ENCODE data around the gene DGKI.

DGKI gene

DNA sequence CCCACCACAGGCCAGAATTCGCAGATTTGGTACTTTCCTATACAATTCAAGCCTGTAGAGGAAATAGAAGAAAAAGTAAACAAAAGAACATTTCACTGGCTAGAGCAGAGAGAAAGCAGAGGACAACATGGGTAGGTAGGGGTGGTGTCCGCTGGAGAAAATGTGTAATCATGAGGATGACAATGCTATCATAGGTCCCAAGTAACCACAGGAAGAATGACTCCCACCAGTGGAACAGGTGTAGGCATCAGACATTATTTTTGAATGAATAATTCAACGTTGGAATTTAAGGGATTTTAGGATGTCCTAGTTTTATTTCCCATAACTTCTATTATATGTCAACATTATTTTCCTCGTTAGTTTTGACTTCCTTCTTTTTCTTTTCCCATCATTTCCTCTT is 248.9 kb downstream of the DGKI start:
- no peak for DNase-seq (ENCODE audit: low read depth, low spot score)

DNA sequence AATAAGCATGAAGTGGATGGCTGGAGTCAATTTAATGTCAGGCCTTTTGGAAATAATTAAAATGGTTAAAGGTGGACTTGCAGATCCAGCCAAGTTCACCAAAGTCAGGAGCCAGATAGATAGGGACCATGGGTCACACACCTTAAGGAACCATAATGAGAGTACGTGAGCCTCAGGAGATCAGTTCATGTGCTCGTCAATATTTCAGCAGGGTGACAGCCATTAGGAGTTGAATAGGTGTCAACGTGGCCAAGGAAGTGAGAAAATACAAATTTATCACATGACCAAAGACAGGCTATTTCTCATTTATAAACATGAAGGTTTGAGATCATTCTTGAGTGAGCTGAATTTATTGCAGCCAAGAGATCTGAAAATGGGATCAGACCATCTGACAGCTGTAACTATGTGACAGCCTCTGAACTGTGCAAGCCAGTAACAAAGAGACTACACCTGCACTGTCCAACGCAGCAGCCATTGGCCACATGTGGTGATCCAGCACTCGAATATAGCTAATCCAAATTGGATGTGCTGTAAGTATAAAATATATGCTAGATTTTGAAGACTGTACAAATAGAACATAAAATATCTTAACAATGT is 253.6 kb downstream of the DGKI start:
- DNase-seq (ENCODE audit: low read depth, low spot score) = no peak

DNA sequence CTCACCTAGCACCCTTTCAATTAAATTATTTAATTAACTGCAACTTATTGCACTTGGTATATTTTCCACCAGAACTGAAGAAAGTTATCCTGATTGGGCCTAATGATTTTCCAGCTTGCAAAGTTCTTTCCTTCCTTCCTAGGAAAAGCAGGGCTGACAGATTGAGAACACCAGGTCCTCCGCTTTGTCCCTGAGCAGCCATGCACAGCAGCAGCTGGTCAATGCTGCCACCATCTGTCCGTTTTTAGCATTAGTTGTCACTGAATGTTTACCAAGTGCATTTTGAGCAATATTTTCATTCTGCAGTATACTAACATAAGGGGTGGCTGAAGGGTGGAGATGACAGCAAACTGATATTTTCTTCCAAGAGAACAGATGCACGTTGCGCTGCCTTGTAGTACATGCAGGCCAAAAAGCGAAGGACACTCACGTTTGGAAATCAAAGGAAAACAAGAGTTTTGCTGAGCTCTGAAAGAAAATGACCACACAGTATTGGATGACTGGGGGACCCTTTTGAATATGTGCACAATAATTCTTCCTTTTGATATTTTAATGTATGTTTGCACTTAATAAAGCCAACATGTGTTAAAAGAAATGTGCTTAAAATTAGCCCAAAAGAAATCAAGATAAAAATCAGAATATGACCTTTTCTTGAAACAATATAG is 254.4 kb downstream of the DGKI start:
- no peak for DNase-seq (ENCODE audit: low read depth, low spot score)

DNA sequence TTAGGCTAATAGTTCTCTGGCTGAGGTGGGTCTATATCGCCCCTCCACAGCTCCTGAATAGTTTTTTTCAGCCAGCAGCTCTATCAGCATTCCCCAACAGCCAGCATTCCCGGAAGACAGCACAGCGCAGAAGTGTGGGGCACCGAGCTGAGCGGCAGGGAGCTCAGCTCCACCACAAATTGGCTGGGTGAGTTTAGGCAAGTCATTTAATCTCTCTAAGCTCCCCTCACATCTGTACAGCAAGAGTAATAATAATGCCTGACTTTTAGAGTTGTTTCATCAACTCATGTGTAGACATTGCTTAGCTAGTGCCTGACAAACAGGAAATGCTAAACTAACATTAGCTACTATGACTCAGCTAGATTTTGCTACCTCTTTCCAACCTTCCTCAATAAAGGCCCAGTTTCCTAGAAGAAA is 255.3 kb downstream of the DGKI start:
- DNase-seq (ENCODE audit: low read depth, low spot score) = no peak

DNA sequence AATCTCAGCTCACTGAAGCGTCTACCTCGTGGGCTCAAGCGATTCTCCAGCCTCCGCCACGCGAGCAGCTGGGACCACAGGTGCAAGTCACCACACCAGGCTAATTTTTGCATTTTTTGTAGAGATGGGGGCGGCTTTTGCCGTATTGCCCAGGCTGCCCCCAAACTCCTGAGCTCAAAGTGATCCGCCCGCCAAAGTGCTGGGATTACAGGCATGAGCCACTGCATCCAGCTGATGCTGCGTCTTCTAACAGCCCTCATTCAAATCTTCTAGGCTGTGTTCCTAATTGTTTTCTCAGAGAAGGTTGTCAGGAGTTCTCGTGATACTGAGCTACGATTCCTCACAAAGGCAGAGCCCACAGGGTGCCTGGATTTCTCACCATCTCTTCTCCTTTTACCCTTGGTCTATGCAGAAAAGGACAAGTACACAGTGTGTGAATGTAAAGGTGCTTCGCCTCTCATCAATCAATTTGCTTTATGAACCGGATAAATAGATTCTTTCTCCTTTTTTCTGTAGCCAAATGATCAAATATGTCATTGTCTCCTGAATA is 255.9 kb downstream of the DGKI start:
- DNase-seq (ENCODE audit: low read depth, low spot score) = no peak

DNA sequence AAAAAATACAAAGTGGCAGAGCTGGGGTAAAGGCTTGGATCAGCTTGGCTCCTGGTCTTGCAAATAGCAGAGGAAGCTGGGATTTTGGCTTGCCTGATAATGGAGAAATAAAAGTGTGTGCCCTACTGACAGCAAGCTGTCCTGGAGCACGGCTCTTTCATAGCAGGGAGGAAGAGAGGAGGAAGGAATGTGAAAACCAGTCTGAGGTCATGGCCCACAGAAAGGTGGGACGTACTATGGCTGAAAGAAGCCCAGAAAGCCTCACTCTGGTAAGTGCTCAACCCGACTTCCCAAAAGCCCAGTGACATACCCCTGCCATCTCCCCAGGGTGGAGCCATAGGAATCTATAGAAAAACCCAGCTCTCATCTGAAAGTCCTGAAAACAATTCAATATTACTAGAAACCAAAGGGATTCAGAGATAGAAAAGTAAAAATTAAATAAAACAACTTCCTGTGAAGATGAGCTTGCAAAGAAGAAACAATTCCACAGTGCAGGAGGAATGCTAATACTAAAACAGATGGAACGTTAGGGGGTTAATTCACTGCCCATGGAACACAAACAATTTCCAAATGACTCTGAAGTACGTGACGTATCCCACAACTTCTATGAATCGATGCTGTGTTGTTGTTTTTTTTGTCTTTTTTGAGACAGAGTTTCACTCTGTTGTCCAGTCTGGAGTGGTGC is 256.6 kb downstream of the DGKI start:
- DNase-seq (ENCODE audit: low read depth, low spot score) = no peak

DNA sequence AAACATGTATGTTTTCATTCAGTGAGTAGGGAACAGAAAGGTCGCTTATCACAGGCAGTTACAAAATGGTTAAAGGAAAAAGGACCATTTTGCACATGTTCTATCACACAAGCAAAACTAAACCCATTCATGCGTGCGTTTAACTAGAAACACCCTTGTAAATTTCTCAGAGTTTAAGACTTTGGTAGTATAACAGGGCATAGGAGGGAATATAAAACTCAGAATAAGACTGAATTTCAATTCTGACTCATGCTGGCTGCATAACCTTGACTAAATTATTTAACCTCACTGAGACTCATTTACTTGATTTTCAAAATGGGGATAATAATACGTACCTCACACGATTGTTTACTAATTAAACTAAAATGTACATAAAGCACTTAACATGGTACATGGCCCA is 259.4 kb downstream of the DGKI start:
- DNase-seq (ENCODE audit: low read depth, low spot score) = no peak

DNA sequence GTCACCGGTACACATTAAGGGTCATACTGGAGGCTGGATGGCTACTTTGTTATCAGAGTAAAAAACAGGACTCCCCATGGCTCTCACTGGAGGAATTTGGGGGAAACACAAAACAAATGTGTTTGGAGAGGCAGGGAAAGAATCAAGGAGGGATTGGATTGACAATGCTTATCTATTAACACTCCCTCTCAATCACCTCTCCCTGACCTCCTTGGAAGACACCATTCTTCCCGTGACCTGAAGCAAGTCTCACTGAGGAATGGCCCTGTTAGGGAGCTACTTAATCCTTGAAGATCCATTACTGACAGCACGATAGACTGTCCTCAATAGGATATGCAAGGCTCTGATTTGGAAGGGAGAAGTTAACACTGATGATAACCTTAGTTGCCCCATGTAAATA is 261.2 kb downstream of the DGKI start:
- DNase-seq (ENCODE audit: low read depth, low spot score) = no peak

DNA sequence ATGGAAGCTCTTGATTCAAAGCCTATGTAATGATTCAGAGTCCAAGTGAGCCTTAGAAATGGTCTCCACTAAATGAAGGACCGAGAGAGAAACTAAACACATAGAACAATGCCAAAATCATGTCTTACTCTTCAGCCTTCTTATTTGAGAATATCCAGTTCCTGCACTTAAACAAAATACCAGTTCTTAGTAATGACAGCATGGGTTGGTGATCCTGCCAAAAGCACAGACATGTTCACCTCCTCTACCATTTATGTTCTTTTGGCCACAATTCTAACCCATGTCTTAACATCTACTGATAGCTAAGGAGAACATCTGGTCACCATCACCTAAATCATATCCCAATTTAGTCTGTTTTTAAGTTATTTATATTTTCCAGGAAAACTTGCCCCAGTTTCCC is 263.6 kb downstream of the DGKI start:
- no peak for DNase-seq (ENCODE audit: low read depth, low spot score)

DNA sequence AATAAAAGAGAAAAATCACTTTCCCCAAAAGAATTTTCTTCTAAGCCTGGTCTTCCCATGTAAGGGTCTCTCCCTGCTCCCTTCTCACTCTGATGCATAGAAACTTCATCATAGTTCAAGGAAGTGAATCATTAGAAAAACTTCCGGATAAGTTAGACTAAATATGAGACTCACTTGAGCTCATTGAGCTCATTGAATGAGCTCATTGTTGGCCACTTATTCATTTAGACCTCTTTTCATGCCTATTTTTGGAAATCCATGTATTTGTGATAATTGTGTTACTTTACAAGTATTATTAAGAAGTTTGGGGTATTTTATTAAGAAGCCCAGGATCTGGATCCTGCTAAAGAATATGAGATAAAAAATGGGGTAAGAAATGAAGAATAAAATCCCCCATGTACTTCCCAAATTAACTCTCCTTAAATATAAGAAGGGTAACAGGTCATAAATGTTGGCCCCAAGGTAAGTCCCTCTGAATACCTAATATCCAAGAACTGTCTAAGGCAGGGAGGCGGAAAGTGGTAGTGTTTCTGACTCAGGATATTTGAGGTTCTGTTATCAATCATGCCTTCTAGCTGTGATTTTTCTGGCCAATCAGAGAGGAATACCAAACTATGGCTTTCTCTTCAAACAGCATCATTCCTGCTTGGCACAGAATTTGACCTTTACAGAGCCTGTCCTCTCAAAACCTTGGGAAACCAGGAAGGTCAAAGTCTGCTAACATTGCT is 266.7 kb downstream of the DGKI start:
- no peak for DNase-seq (ENCODE audit: low read depth, low spot score)

DNA sequence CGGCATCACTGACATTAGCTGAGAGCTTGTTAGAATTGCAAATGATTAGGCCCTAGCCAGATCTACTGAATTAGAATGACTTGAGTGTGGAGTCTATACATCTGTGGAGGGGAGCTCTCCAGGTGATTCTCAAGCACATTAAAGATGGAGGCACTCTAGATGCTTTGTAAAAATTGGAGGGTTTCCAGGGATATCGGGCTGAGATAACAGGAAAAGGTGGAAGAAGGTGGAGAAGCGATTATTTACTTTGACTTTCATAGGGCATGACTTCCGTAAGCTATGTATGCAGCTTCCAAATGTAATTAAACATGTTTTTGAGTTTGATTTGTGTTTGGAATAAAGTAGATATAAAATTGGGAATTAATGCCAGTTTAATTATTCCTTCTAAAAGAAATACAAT is 268.2 kb downstream of the DGKI start:
- no peak for DNase-seq (ENCODE audit: low read depth, low spot score)

DNA sequence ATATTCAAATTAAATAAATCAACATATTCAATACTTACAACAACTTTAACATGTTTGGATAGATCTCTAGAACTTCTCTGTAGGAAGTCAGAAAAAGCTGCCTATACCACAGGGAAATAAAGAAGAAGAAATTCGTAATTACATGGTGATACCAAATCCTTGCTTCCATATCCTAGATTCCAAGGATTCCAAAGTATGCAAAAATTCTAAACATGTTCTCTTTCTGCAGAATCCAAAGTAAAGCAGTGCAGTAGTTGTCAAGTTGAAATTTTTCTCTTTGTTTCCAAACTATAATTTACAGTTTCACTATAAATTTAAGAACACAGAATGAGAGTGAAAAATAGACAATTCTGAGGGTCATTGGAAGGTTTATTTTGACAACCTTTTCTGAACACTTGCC is 269.6 kb downstream of the DGKI start:
- DNase-seq (ENCODE audit: low read depth, low spot score) = no peak

DNA sequence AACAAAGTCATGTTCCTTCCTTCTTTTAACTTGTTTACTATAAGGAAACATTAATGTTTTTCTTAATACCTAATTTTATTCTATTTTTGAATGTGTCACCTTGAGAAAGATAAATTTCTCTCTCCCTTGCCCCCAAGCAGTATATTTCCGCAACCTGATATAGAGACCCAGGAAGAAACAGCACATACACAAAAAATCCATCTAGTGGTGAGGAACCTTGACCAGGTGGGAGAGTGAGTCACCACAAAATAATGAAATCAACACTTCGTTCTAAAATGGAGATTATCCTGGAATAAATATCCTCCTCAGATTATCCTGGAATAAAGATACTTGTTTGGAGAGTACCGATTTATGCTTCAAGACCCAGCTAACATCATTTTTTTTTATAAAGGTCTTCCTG is 270.3 kb downstream of the DGKI start:
- no peak for DNase-seq (ENCODE audit: low read depth, low spot score)

DNA sequence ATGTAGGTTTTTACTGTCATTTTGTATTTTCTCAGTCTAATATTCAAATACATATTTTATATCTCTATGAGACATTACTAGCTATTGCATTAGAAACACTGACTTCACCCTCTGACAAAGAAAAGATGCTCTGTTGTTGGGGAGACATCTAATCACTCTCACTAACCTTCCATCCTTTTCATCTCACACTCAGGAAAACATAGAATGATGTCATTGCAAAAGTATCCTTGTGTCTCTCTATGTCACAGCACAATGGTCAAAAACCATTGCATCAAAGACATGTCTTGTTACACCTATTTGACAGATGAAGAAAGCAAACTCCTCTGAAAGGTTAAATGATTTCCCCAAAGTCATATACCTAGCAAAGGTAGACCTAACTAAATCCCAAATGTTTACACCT is 272.0 kb downstream of the DGKI start:
- no peak for DNase-seq (ENCODE audit: low read depth, low spot score)

DNA sequence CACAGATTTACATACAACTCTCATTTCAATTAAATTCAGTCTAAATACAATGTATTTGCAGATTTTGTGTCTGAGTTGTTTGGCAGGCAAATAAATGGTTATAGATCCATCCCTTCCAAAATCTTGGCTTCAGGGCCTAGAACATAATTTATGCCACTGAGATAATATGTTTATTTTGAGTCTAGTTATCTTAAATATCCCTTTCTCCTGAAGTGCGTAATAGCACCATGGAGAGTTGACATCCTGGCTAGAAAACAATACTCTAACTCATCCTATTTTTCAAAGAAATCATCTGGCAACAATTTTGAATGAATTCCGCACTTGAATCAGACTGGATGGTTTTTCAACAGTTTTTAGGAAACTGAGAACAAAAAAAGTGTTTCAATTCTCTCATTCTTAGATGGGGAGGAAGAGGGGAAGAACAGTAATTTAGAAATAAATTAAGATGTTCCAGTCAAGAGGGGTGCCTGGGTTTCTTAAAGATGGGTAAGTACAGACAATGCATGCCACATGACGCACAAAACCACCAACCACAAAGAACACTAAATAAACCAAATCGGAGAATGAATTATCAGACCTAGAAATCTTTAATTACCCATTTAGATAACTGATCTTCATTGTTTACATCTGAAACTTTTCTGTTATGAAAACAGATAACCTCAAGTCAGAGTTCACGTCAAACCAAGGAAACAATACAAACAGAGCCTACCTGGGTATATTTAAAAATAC is 274.6 kb downstream of the DGKI start:
- DNase-seq (ENCODE audit: low read depth, low spot score) = no peak

DNA sequence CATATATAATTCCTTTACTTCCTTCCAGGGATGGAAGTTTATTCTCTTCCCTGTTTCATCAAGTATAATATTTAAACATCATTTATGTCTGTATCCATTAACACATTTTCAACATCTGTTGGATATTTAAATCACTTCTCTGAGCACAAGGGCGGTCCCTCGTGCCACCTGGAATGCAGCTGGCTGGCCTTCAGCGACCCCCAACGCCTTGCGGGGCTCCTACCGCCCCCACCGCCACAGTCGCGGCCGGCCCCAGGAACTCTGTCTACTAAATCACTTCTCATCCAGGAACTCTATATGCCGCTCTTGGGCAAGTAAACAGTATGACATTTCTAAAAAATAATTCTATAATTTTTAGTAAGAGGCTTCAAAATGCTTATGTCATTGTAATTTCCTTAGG is 282.1 kb downstream of the DGKI start:
- DNase-seq (ENCODE audit: low read depth, low spot score) = no peak

DNA sequence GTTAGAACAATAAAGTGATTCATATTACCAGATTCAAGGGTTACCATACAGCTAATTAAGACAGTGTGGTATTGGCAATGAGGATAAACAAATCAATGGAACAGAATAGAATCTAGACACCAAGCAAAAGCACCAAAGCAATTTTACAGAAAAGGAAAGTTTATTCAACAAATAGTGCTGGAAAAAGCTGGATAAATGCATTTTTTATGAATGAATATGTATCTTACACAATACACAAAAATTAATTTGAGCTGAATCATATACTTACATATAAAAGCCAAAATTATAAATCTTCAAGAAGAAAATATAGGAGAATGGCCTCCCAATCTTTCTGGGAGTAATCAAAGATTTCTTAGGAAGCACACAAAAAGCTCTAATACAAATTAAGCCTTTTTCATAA is 282.8 kb downstream of the DGKI start:
- DNase-seq (ENCODE audit: low read depth, low spot score) = no peak

DNA sequence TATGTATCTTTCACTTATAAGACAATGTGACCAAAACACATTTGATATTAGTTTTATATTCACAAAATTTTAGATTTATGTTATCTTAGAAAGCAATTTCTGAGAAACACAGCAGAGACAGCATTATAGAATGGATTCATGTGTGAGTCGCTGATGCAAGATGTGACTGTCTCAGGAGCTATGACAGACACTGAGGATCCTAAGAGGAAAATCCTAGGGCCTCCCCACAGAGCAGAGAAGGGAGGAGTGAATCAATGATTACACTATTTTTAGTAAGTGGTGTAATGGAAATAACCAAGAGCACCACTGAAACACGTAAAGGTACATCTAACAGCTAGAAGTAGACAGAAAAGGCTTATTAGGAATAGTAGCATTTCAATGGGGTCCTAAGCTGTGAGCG is 299.3 kb downstream of the DGKI start:
- no peak for DNase-seq (ENCODE audit: low read depth, low spot score)

DNA sequence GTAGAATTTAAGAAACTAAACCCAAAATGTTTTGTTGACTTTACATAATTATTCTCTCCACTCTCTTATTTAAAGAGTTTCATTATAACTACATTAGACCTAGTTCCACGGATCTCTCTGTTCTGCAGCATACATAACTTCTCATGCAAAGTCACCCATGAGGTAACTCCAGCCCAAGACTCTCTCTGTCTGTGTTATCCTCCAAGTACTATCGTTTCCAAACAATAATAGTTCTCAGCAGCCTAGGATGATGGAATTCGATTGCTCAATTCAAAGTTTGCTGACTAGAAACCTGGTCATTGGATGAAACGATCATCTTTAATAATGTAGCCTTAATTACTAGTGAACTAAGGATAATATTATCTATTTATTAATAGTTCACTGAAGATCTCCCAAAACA is 300.1 kb downstream of the DGKI start:
- DNase-seq (ENCODE audit: low read depth, low spot score) = no peak

DNA sequence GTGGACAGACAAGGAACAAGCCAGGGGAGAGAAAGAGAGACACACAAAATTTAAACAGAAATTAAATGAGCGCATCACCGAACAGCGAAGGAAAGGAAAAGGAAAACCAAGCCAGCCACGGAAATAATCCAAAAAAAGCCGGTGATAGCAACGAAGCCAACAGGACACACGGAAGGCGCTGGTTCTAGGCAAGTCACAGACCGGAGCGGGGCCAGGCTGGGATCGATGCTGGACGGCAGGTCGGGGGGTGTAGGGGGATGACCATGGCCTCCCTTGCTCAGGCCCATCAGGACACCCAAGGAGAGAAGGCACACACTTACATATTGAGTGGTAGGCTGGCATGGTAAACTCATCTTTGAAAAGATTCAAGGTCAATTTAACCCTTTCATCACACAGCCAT is 300.8 kb downstream of the DGKI start:
- DNase-seq (ENCODE audit: low read depth, low spot score) = no peak

DNA sequence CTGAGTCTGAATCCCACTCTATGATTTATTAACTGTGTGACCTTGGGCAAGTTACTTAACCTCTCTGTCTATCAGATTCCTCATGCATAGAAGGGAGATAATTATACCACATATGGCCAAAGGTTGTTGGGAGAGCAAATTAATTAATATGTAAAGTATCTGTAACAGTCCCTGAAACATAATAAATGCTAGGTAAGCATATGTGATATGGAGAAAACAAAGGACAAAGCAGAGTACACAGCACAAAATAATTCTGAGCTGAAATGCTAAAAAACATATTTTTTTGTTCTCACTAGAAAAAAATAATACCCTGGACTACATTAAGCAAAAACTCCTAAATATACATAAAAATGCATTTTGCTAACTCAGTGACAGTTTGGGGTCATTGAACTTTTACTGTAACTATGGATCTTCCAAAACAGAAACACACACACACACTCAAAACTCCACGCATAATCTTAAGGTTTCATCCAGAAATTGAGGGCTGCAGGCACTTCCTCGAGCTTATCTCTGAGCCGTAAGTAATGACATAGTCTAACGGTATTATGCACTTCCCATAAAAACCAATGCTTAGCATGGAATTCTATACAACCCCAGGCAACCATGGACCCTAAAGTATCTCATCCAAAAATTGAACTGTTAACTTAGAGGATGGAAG is 301.6 kb downstream of the DGKI start:
- DNase-seq (ENCODE audit: low read depth, low spot score) = no peak

Measured in smooth muscle cell of the brain vasculature (primary cell).